Stimulated activated CD8-positive, alpha-beta memory T cell treated with anti-CD3 and anti-CD28 coated beads, Interleukin-15, amount 100 ng/mL, for 24 hours (primary cell): ENCODE results near the gene USP13.

ENCODE experiments used
- DNase-seq: peaks from one replicate; pipeline ENCODE4 v3.0.0-alpha.2; 2020; ENCODE audit warnings: low read depth

Gene USP13

DNA sequence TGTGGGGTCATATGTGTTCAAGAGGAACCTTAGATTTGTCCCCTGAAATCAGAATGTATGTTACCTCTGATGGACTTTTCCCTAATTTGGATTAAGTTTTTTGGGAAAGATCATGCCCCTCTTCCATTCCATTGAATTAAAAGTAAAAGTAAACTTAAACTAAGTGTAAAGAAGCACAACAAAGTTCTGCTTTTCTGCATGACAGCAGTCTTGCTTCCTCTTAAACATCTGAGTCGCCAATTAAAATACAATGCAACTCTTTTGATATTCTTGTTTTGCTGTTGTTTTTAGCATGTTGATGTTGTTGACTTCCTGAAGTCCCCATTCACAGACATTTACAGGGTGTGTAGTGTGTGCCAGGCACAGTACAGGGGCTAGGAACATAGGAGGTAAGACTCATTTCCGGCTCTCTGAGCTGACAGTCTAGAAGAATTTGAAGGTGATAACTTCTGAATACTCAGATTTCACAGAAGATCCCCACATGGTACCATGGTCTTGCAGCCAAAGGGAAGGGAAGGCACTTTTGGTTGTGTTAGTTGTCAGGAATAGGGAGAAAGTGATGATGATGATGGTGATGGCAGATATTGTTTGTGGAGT is 45.0 kb downstream of the USP13 start:
- no peak for DNase-seq

DNA sequence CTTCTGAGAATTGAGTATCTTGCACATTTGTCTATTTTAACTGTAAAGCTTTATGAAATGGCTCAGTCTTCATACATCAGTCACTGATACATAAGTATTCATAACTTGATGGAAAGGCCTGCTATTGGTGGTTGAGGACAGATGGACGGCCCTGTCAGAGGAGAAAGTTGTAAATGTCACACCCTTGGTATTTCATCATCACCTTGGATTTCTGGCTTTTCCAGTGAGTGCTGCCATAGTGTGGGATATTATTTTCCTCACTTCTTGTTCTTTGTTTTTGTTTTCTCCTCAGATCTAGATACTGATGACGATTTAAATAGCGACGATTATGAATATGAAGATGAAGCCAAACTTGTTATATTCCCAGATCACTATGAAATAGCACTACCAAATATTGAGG is 47.9 kb downstream of the USP13 start:
- DNase-seq, result no peak

DNA sequence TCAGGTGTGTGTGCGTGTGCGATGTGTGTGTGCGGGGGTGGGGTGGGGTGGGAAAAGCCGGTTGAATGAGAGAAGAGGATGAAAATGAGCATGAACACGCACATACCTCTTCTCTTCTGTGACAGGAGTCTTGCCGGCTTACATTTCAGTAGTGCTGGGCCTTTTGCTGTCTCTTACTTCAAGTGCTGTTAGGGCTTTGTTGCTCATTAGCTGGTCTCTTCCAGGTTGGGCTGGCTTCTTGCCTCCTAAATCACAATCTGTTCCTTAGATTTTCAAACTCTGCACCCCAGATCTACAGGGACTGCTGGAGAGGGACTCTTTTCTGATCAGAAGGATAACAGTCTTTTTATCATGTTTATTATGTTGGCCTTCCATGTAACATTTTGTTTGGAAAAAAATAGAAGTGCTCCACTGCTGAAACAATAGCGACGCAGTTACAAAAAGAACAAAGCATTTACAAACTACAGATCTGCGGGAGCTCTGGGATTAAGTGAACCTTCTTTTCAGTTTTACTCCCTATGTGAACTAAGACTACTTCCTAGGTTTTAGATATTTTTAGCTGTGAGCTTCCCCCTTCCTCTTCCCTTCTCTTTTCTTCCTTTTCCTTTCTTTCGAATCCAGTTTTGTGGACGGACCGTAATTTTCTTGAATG is 48.5 kb downstream of the USP13 start:
- no peak for DNase-seq

DNA sequence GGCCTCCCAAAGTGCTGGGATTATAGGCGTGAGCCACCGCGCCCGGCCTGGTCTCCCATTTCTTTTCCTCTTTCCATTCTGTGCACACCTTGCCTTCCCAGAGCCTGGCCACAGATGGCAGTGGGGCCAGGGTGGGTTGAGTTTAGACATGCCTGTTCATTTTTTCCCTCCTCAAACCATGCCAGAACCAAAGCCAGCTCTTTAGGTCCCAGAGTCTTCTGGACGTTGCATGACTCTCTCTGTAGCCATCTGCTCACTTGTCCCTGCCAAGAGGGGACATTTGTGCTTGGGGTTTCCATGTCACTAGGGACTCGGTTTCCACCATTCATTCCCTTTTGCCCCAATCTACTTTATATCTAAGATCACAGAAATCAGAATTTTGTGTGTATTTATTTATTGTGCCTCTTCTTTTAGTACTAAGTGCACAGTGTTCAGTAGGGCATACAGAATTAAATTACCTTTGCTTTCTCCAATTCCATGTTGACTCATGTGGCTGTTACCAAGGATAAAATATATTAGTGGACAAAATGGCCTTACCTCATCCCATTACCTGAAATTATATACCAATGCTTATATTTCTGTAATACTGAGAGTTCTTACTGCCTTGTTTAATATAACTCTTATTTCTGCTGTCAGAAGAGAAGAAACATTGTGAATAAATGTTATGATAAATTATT is 49.6 kb downstream of the USP13 start:
- no peak for DNase-seq

DNA sequence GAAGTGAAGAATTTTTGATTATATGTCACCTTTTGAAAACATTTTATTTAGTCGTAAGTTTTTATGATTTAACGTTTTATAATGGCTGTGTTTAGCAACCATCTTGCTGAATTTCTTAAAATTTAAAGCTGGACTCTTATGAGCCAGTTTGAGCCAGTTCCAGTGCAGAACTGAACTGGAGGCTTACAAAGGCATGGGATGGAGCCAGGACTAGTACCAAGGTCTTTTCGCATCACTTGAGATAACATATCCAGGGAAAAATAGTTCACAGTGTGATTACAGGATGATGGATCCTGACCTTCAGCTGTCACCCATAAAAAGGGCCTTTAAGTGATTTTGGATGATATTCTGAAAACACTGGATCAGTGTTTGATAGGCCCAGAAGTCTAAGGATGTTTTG is 51.0 kb downstream of the USP13 start:
- DNase-seq, result no peak

DNA sequence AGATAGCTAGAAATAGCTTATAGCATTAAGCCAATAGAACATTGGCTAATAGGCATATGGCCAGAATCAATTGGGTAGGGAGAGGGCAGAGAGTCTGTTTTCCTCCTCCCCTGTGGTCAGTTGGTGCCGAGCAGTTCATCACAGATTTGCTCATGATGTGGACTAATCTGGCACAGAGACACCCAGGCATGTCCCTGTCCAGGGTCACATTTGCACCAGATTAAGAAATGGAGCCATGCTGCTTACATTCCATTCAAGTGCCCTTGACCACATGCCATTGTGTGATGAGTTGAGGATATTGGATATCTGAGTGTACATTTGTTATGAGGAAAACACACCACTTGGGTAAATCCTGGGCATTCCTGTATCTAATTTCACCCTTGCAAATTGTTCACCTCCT is 53.4 kb downstream of the USP13 start:
- no peak for DNase-seq

DNA sequence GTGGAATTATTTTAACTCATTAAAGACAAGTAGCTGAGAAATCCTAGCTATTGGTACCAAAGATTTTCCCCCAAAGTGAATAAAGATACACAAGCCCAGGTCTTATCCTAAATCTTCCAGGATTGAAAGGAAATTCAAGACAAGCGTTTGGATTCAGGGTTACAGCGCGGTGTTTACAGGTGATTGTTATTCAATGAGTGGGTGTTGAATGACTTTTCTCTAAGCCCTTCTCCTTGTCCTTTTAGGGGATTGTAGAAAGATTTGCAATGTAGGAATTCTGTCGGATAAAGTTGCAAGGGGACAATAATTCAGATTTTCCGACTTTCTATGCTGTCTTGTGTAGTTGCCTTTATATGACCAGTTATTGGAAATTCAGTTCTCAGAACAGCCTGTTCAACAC is 57.2 kb downstream of the USP13 start:
- DNase-seq, result no peak

DNA sequence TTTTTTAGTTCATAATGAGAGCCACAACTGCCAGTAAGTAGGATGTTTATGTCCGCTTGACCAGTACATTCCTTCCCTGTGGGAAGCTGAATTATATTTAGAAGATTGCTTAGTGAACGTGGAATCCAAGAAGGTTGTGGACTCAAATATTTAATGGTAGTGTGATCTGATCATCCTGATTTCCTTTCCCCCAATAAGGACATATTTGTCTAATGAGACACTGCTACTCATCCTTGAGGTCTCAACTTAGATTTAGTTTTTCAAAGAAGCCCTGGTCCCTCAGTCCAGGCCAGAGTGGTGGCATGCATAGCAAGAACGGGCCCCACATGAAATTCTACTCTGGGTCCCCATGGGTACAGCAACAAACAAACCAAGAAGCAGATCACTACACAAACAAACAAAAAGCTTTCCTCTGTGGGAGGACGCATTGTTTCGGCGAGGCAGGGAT is 60.8 kb downstream of the USP13 start:
- no peak for DNase-seq

DNA sequence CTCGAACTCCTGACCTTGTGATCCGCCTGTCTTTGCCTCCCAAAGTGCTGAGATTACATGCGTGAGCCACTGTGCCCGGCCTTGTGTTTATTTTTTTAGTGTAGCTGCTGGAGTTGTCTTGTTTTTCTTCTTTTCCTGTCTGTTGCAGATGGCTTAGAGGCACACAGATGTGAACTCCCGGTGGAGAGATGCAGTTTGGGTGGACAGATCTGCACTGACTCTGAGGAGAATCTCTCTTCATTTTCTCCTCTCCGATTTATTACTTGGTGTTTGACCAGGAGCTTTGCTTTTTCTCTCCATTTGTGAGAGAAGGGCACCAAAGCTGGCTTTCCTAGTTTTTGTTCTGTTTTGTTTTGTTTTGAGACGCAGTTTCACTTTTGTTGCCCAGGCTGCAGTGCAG is 62.7 kb downstream of the USP13 start:
- no peak for DNase-seq

DNA sequence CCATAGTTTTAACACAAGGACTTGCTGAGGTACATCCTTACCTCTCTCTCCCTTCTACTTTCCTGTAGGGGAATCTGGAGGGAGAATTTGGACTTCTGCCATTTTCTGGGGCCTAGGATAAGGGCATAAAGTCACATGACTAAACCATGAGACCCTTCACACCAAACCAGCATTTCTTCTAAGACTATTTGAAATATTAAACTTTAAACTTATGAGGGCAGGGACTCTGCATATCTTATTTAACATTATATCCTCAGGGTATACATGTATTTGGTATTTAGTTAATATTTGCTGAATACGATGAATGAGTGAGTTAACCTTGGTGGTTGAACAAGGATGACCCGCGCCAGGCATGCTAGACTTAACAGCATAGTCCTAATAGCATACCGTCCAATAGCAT is 63.4 kb downstream of the USP13 start:
- no peak for DNase-seq

DNA sequence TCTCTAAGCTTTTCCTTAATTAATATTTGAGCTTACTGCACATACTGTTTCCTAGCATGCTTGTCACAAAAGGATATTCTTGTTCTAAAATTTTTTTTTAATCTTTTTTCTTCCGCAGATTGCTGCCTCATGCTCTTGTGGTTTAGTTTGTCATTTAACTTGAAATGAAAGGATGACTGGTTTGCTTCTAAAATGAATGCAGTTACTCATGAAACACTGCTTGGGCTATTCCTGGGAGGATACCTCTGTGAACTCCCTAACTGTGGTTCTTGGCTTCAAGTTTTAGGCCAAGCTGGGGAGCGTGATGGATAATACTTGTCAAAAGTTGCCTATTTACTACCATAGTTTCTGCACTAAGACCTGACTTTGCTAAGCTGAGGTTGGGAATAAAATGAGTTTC is 64.0 kb downstream of the USP13 start:
- DNase-seq, result no peak

DNA sequence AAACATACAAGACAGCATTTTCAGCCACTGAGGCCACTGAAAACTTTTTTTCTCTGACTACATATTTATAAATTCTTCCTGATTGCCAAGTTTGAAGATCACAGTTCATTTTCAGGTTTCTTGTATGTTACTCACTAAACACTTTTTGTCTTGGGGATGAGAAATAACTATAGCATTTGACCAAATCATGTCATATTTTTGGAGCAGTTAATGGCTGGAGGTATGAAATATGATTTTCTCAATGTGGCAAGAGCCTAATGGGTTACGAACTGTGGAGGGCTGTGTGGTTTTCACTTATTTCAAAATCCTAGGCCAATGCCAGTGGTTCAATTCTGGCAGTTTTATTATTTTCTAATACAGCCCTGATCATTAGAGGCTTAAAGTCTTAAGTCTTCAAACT is 64.4 kb downstream of the USP13 start:
- DNase-seq, result no peak

DNA sequence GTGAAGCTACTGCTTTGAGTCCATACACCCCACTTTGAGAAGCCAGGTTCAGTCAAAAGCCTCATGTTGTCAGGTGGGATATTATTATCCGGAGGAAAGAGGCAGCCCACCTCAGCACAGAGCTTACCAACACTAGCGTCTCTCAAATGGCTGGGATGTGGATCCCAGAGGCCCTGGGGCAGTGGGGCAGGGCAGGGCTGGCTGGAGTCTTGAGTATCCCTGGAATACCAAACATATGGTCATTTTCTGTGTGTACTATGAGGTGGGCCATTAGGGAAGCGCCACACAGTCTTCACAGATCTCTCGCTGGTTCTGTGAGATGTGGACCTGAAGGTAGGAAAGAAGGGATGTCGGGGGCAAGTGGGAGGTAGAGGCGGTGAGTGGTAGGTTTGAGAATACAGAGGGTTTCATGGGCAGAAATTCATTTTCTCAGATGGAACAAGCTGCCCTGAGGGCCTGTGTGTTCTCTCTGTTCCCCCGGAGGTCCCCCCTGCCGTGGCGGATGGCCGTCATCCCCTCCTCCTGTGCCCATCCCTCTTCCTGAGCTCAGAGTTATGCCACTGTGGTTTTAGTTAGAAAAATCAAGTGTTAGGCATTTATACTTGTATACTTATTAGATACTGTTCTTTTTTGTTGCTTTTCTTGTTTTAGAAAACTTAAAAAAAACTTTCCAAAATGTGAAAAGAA is 66.4 kb downstream of the USP13 start:
- no peak for DNase-seq

DNA sequence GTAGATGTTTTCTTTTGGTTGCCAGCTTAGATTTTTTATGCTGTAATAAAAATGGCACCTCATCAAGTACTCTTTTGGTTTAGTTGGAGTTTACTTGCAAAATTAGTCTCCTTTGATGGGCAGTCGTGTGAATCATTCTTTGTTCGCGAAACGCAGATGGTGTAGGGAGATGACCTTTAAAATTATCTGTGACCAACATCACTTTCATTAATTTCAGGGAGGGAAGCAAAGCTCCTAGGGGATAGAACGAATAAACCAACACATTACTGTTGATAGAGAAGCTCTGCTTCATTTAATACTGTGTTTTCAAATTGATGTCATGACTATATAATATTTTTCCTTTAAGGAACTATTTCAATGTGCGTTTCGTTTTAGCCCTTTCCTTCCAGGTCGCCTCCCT is 67.4 kb downstream of the USP13 start:
- DNase-seq, result no peak

DNA sequence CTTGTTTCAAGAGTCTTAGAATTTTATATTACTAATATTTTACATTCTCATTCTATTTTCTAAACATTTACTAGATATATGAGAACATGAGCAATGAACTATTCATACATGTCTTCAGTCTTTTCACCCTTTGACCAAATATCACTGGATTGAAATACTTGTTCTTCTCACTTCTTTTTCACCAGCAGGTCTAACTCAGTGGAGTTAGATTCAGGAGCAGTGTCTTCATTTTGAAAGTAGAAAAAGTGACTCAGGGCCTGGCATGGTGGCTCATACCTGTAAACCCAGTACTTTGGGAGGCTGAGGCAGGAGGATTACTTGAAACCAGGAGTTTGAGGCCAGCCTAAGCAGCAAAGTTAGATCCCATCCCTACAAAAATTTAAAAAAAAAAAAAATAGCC is 70.8 kb downstream of the USP13 start:
- DNase-seq, result no peak

DNA sequence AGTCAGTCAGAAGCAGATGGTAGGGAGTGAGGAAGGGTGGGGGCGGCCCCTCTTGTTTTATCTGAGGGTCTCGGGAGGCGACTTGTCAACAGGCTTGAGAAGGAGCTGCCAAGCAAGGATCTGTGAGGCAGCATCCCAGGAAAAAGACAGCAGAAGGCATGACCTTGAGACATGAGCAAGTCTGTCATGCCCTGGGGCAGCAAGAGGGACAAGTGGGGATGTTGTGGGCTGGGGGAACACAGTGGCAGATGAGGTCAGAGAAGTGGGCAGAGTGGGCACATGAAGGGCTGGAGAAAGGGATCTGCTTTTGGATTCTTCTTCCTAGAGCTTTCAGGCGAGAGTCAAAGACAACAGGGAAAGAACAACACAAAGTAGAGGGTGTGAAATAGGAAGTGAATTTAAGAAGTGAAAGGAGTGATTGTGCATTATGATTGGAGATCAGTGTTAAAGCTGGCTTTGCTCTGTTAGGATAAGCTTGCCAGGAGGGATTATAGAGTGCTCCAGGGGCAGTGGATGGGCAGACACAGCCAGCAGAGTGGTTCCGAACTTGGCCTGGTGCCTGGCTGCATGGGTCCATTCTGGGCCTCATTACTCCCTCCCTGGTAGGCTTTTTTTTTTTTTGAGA is 73.3 kb downstream of the USP13 start:
- DNase-seq, result no peak

DNA sequence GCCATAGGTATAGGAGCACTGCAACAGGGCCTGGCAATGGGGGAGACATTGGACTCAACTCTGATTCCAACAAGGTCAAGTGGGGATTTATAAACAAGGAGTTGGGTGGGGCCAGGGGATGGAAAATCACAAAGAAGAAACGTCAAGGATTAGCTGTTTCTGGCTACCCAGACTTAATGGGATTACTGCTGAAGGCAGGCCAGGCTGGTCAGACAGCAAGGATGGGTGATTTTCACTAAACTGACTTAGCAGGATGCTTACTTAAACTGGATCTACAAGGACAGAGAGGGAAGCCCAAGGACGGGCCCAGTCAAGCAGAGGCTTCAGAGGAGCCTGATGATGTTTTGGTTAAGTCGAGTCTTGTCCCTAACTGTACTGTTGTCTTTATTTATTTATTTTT is 76.2 kb downstream of the USP13 start:
- no peak for DNase-seq

DNA sequence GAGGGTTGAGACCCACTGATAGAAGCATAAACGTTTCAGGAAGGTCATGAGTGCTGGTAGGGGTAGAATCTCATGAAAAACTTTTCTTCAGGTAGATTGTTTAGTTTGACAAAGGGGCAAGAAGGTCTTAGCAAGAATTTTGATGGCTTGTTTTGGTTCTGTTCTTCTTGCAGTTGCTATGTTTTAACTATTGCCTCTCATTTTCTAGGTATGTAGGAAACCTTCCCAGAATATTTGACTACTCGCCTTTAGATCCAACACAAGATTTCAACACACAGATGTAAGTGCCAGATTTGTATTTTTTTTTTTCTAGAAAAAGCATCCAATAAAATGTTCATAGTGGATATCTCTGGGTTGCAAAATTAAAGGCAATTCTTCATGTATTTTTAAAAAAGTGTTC is 77.1 kb downstream of the USP13 start:
- no peak for DNase-seq

DNA sequence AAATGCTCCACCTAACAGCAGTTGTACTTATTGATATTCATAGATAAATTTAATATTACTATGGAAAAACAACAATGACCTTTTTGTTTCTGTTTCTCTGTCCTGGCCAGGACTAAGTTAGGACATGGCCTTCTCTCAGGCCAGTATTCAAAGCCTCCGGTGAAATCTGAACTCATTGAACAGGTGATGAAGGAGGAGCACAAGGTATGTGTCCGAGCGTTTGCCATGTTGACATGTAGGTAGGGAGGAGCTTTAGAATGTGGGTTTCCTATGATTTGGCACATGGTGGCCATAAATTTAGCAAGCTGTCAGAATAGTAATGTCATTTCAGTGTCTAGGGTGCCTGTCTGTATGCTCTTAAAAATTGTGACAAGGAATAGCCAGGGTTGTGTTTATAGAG is 77.7 kb downstream of the USP13 start:
- DNase-seq, result no peak

DNA sequence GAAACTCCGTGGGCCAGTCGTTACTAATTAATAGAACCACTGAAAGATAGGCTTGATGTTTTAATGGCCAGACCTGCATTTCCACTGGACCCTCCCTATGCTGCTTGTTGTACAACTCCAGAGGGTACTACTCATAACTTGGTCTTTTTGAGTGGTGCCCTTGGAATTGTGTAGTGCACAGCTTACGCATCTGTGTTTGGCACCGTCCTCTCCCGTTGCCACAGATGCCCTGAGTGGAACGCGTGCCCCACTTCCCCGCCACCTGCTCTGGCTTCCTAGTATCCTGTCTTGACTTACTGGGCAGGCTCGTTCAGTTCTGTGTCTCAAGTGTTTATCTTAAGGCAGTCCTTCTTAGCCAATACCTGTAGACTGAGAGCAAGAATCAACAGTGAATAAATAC is 78.7 kb downstream of the USP13 start:
- DNase-seq, result no peak

DNA sequence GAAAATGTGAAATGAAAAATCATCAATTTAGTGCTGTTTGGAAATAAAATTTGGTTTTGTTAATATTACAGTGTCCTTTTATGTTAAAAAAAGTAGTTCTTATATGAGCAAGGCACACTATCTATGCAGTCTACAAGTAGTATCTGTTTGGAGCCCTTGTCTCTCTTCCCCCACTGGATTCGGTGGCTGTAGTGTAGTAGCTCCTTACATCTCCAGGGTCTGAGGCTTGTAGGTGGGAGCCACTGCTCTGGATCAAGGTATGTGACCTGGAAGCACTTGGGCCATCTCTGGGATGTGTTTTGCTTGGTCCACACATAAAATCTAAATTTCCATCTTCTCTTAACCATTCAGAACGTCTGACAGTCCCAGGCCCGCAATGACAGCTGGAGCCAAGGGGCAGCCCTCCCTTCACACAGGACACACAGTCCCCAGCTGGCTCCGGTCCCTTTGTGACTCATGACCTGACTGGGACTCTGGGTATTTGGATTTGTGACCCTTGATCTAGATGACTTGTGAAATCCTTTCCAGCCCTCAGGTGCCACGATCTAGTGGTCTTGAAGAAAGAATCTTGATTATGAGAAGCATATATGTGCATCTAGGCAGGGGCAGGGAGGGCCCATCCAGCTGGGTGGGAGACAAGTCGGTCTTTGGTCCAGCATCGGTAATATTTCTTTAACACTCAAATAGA is 80.0 kb downstream of the USP13 start:
- no peak for DNase-seq

DNA sequence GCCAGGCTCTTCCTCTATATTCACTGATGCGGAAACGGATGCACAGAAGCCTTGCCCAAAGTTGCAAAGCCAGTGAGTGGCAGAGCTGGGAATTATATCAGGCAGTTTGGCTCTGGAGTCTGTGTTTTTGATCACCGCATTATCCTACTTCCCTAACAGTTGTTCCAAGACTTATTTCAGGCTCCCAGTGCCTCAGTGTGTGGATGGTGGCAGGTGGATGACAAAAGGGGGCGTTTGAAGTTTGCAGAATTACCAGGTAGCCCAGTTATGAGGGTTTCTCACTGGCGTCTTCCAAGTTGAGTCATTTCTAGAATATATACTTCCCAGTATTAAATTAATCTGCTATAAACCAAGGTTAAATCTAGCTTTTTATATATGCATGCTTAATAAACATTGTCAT is 81.0 kb downstream of the USP13 start:
- no peak for DNase-seq
